ENCODE measurements around the gene COPG2.

DNA sequence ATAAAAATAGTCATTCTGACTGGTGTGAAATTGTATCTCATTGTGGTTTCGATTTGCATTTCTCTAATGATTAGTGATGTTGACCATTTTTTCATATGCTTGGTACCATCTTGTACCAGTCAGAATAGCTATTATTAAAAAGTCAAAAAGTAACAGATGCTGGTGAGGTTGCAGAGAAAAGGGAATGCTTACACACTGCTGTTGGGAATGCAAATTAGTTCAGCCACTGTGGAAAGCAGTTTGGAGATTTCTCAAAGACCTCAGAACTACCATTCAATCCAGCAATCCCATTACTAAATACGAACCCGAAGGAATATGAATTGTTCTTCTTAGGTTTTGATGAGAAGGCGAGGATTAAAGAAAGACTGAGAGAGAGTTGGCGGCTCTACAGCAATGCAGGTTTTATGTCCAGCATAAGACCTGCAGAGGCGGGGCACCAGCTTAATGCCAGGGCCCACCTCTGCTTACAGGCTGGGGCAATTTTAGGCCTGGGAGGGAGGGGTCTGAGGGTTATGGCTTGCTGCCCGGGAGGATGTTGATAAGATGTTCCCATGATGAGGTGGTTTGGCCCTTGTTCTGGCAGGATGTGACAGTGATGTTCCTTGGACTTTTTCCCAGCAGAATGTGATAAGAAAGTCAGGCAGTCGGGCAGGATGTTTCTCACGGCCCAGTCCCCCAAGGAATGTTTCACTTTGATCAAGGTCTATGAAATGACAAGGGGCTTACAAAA is 102.2 kb downstream of the COPG2 start:
- no peak for TF ChIP-seq EZH2 (IDR thresholded peaks at IDR 0.05)
- TF ChIP-seq POLR2AphosphoS5 (IDR thresholded peaks at IDR 0.05; ENCODE audit: borderline replicate concordance, low read depth, low read length): no peak
- no peak for TF ChIP-seq FOXP2 (optimal IDR thresholded peaks at IDR 0.05; ENCODE audit: control extremely low read depth, extremely low read length, insufficient read depth)
